Mammary epithelial cell (primary cell): ENCODE data around the gene AGO3.

ENCODE experiments used
- CTCF ChIP-seq, 2 donors: IDR thresholded peaks in 1 of 2; conservative IDR thresholded peaks in 1 of 2; 2 replicates each; pipeline ENCODE4 v1.5.1; 2011 to 2012; ENCODE audit warnings: inconsistent platforms in 2 of 2, low read length in 2 of 2, mild to moderate bottlenecking in 2 of 2, control low read depth in 1 of 2, low read depth in 1 of 2; ENCODE audit not compliant: insufficient read depth in 1 of 2; ENCODE audit errors: extremely low read depth in 1 of 2
- EZH2 ChIP-seq: IDR thresholded peaks from 2 replicates; pipeline ENCODE4 v1.6.1; 2012; ENCODE audit warnings: low read length, inconsistent platforms, borderline replicate concordance

- TF ChIP-seq EZH2 (no peak), CTCF (conservative IDR thresholded peaks at IDR 0.05 in 1 of 2, IDR thresholded peaks at IDR 0.05 in 1 of 2; ENCODE audit: extremely low read depth in 1 of 2, insufficient read depth in 1 of 2, low read depth in 1 of 2, low read length in 2 of 2) (no peak)
Measured at GRCh38 chr1:36095760-36096405, 165.0 kb downstream of the AGO3 start.
